Jurkat, Clone E6-1 (cell line): ENCODE results near the gene TMEM266.

ENCODE experiments used
- DNase-seq: peaks from one replicate; pipeline ENCODE4 v3.0.0-alpha.2; 2011; ENCODE audit warnings: low read depth, low spot score
- H3K4me3 ChIP-seq: 2 replicates; pipeline ENCODE4 v1.5.1; 2011; ENCODE audit warnings: mild to moderate bottlenecking, low read length, control low read depth, moderate library complexity

TMEM266 gene

DNA sequence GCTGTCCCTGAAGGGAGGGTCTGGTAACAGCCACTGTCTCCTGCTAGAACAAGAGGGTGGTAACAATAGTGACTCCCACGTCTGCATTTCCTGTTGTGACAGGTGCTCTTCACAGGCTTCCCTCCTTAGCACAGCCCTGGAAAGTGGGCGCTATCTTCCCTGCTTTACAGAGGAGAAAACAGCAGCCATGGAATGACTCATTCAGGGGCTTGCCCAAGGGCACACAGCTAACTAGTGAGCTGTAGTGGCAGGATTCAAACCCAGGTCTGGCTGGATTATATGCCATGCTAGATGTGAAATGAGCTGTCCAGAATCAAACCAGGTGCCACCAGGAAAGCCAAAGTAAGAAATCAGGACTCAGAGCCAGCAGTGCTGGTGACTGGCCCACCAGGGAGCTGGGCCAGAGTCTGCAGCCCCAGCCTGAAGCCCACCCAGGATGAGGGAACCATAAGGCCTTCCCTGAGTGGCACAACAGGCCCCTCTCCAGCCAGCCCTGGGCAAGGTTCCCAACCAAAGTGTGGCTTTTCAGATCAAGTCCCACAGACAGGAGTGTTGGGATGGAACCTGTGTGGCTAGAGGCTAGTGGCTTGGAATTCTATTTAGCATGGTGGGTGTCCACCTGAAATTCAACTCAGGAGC, 149.1 kb downstream of the TMEM266 start:
- DNase-seq: no peak

GRCh38 chr15:76209523-76209922, 149.7 kb downstream of the TMEM266 start:
- H3K4me3 ChIP-seq: no peak overlapping the region
- DNase-seq: no peak

More for the DNA sequence above, 149.1 kb downstream of the TMEM266 start:
- no peak overlapping the region for H3K4me3 ChIP-seq

DNA sequence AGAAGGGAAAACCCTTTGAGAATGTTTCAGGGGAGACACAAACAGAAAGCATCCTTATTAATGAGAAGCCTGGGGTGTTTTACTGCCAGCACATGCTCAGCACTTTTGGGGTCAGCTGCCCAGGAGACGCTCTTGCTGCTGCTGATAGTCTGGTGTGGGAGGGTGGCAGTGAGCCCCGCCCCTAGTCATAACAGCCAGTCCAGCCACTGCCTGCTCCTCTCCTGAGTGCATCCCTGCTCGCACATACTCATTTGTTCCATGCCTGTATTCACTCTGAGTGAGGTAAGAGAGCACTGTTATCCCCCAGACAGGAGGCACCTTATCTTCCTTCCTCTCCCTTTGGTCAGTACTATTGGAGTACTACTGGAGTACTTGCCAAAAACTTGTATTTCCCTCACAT, 150.2 kb downstream of the TMEM266 start:
- H3K4me3 ChIP-seq: no peak overlapping the region
- no peak for DNase-seq

DNA sequence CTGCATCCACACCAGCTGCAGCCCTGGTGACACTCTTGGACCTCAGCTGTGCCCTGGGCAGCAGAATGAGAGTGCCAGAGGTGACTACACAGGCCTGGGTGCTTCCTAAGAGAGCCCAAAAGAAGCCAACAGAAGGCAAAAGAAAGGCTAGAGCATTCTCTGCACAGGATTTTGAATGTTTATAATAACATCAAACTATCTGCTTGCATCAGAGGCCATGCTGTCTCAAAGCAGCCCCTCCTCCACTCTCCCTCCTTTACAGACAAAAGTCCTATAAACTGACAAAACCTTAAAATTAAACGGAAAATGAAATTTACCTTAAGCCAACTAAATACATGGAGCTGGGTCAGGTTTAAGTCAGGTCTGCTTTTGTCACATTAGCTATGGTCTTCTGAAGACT, 155.8 kb downstream of the TMEM266 start:
- no peak overlapping the region for H3K4me3 ChIP-seq
- DNase-seq: no peak

DNA sequence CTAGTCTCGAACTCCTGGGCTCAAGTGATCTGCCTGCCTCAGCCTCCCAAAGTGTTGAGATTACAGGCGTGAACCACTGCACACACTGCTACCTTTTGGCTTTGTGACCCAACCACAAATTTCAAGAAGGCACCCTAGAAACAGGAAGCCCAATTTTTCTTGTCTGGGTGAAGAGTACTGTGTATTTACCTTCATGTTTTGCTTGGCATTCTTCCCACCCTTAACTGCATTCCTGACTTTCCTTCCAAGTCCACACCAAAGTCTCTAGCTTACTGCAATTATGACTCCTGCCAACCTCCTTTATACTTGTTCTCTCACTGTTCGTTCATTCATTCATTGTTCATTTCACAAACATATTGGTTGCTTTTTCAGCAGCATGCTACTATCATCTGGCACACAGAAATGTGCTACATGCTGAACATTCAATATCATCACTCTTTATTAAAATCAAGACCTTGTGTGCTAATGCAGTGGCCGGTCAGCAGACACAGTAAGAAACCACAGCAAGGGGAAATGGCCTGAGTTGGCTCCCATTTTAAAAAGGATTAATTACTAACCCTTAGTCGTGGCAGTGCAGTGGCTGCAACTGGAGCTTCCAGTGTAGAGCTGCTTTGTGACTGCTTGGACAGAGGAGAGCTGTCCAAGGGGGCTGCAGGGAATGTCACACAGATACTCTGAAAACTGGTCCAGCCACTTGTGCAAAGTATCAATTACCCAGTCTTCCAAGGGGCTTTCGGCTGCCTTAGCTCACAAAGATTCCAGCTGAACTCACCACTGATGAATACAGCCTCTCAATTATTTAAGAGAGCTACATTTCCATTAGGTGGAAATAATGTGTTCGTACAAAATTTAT, 157.5 kb downstream of the TMEM266 start:
- no peak for DNase-seq
- H3K4me3 ChIP-seq: no peak overlapping the region

DNA sequence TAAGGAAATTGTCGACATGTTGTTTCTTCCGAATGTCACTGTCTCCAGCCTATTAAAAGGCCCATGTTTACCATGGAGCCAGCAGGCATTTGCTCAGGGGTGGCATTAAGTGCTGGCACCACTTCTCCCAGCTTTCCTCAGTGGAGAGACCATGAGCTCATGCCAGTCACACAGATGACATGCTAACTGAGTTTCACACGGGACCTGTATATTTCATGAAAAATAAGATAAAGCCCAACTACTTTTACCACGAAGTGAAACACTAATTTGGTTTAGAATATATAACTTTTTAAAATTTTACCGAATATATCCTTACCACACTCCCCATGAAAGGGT, 158.1 kb downstream of the TMEM266 start:
- DNase-seq: no peak
- no peak overlapping the region for H3K4me3 ChIP-seq

DNA sequence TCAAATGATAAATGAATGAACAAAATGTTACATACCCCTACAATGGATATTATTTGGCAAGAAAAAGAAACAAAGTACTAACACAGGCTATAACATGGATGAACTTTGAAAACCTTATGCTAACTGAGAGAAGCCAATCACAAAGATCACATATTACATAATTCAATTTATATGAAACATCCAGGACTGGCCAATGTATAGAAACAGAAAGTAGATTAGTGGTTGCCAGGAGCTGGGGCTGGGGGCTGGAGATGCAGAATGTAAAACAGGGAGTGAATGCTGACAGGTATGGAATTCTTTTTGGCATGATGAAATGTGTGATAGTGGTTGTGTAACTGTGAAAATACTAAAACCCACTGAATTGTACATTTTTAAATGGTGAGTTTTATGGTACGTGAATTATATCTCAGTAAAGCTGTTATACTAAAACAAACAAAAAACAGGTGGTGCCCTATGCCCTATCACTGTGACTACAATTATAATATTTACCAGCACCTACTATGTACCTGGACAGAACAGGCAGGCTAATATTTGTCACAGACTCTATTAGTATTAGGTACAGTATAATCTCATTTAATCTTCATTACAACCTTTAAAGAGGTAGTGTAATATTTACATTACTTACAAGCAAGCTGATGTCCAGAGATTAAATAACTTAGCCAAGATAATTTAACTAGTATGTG, 161.4 kb downstream of the TMEM266 start:
- no peak overlapping the region for H3K4me3 ChIP-seq
- DNase-seq: no peak

- H3K4me3 ChIP-seq: no peak overlapping the region
- no peak for DNase-seq
Observed at GRCh38 chr15:76222159-76222558, 162.4 kb downstream of the TMEM266 start.

GRCh38 chr15:76223521-76223920, 163.7 kb downstream of the TMEM266 start:
- no peak for DNase-seq
- no peak overlapping the region for H3K4me3 ChIP-seq

DNA sequence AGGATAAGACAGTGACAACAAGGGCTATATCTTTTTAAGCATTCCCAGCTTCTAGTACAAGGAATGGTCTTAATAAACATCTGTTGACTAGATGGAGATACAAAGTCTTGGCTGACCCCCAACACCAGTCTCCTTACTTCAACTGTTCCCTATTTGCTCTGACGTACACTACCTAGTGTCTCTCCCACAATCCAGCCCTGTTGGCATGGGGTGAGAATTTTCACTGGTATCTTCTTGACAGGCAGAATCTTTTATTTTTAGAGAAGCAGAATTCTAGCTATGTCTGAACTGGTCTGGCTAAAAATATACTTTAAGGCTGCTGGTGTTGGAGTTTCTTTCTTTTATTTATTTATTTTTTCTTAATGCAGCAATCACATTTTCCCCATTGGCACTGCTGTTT, 169.5 kb downstream of the TMEM266 start:
- H3K4me3 ChIP-seq: no peak overlapping the region
- DNase-seq: no peak

DNA sequence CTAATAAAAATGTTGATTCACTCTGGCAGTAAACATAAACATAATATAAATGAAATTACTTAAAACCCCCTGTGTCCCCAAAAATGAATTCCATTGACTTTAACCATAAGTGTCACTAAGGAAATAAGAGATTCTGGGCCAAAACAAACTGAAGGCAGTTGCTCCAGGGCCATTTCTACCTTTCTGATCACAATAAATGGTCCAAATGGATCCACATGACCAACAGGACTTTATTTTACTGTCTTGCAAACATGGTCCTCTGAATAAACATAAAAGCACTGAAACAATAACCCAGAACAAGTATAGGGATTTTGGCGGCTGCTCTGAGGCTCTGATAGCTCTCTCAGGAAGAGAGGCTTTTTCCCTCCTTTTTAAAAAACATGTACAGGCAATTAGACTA, 174.1 kb downstream of the TMEM266 start:
- no peak for DNase-seq

GRCh38 chr15:76234337-76234889, 174.6 kb downstream of the TMEM266 start:
- H3K4me3 ChIP-seq: no peak overlapping the region
- DNase-seq: no peak

More for the DNA sequence above, 174.1 kb downstream of the TMEM266 start:
- no peak overlapping the region for H3K4me3 ChIP-seq

DNA sequence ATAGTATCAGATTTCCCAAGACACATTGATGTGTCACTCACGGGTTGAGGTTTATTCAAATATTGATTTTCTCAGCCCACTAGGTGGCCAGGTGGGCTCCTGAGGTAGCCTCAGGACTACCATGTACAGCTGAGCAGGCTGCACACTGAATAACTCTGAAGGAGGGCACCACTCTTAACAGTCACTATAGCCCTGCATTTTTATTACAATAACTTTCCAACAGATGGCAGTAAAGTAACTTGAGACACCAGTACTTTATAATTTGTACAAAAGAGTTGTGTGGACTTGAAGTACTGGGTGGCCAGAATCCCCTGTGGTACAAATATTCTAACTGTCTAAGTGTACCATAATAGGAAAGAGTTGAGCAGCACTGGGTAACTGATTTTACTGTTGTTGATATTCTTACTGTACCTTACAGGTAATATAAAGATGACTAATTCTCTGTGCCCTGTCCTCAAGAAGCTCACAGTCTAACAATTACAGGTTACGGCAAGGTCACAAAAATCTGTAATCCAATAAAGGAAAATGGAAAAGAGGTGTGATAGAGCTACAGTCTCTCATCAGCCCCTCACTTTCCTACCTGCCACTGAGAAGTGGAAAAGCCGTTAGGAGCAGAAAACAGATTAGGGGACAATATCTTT, 175.5 kb downstream of the TMEM266 start:
- DNase-seq: peak; percentile 42
- H3K4me3 ChIP-seq: no peak overlapping the region

DNA sequence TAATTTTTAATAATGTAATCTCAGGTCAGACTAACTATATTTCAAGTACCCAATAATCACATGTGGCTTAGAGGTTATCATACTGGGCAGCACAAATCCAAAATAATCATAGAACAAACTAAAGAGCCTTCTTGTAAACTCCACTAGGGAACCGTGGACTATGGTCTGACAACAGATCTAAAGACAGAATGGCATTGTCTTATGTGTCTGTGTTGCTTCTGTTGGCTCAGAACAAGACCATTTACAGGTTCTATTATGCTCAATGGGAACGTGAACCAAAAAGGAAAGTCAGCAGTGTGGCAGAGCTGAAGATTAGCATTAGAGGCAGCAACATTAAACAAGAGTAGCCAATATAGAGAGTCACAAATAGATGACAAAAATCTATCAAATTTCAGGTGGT, 176.6 kb downstream of the TMEM266 start:
- DNase-seq: no peak
- no peak overlapping the region for H3K4me3 ChIP-seq

DNA sequence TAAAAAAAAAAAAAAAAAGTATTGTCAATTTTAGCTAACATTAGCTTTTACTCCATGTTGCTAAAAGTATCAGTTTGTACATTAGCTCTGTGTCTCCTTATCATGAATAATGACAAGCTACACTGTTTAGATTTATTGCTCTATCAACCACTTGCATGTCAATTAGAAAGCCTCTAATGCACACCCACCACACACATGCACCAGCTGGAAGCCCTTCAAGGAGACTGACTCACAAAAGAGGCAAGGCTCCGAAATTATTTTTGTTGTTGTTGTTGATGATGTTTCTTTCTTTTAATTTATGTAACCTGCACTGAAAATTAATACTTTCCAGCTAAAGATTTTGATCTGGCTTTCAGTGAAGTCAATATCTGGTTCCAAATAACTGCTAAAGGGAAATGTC, 180.0 kb downstream of the TMEM266 start:
- no peak overlapping the region for H3K4me3 ChIP-seq
- DNase-seq: no peak

- no peak for DNase-seq
- H3K4me3 ChIP-seq: no peak overlapping the region
Observed at GRCh38 chr15:76245072-76245610, 185.4 kb downstream of the TMEM266 start.

- DNase-seq: no peak
- H3K4me3 ChIP-seq: no peak overlapping the region
Observed at GRCh38 chr15:76251717-76252116, 191.9 kb downstream of the TMEM266 start.

DNA sequence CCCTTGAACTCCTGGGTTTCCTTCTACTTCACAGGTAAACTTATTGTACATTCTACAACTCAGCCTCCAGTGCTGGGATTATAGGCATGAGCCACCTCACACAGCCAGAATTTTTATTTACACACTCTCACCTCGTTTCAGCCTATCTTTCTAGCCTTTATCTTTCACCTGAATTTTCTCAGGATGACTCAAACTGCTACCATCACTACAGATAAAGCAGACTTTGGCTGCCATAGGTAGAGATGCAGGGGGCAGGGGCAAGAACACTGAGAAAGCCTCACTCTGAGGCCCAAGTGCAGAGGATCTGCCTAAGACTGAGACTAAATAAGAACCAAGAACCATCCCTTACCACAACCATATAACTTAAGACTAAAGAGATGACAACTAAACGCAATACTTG, 192.5 kb downstream of the TMEM266 start:
- H3K4me3 ChIP-seq: no peak overlapping the region
- DNase-seq: no peak
